ENCODE results near the gene ADPGK.

DNA sequence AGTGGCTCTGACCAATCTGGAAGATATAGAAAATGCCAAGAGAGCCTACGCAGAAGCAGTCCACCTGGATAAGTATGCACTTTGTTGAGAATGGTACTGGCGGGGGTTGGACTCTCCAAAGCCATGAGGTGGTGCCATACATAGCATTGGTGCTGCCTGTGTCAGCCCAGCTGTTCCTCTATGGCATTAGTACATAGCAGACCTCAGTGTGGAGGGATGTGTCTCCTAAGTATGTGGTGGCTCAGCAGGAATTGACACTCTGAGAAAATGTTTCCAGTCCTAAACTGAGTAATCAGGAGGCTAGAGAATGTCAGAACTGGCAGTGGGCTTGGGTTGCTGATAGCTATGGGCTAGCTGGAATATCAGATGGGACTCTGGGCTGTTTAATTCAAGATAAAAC lies 48.4 kb downstream of the ADPGK start:
- TF ChIP-seq, protein P1, sequence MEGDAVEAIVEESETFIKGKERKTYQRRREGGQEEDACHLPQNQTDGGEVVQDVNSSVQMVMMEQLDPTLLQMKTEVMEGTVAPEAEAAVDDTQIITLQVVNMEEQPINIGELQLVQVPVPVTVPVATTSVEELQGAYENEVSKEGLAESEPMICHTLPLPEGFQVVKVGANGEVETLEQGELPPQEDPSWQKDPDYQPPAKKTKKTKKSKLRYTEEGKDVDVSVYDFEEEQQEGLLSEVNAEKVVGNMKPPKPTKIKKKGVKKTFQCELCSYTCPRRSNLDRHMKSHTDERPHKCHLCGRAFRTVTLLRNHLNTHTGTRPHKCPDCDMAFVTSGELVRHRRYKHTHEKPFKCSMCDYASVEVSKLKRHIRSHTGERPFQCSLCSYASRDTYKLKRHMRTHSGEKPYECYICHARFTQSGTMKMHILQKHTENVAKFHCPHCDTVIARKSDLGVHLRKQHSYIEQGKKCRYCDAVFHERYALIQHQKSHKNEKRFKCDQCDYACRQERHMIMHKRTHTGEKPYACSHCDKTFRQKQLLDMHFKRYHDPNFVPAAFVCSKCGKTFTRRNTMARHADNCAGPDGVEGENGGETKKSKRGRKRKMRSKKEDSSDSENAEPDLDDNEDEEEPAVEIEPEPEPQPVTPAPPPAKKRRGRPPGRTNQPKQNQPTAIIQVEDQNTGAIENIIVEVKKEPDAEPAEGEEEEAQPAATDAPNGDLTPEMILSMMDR (conservative IDR thresholded peaks at IDR 0.05; ENCODE audit: low read depth, low read length), result no peak
- TF ChIP-seq EZH2 (IDR thresholded peaks at IDR 0.05; ENCODE audit: low read length, unreplicated experiment), result no peak

Measured in PC-3 (cell line).